GM12875 (cell line): ENCODE results near the gene NFYC.

Experiments used
- H3K4me3 ChIP-seq: one replicate; pipeline ENCODE4 v1.5.1; 2011; ENCODE audit warnings: low read depth, low read length, control low read depth
- CTCF ChIP-seq: IDR thresholded peaks from 2 replicates; pipeline ENCODE4 v1.5.1; 2011; ENCODE audit warnings: low read depth, mild to moderate bottlenecking, control low read depth, inconsistent platforms, low read length, moderate library complexity, borderline replicate concordance; ENCODE audit not compliant: insufficient read depth

The NFYC gene

GRCh38 chr1:40658751-40659648 lies 32.5 kb upstream of the NFYC start:
- TF ChIP-seq CTCF, result no peak
- no peak overlapping the region for H3K4me3 ChIP-seq

- TF ChIP-seq CTCF, result no peak
- H3K4me3 ChIP-seq, result no peak overlapping the region
Observed at GRCh38 chr1:40659649-40659947, 31.9 kb upstream of the NFYC start.

GRCh38 chr1:40661678-40662077 lies 29.8 kb upstream of the NFYC start:
- no peak for TF ChIP-seq CTCF
- H3K4me3 ChIP-seq, result no peak overlapping the region

GRCh38 chr1:40662151-40662550 lies 29.4 kb upstream of the NFYC start:
- H3K4me3 ChIP-seq, result no peak overlapping the region
- no peak for TF ChIP-seq CTCF

GRCh38 chr1:40662864-40663263 lies 28.6 kb upstream of the NFYC start:
- H3K4me3 ChIP-seq, result no peak overlapping the region
- TF ChIP-seq CTCF, result no peak

GRCh38 chr1:40663324-40664166 lies 28.0 kb upstream of the NFYC start:
- no peak overlapping the region for H3K4me3 ChIP-seq
- no peak for TF ChIP-seq CTCF

GRCh38 chr1:40664167-40664537 lies 27.4 kb upstream of the NFYC start:
- TF ChIP-seq CTCF, result no peak
- no peak overlapping the region for H3K4me3 ChIP-seq
